HPDE6-E6E7 (cell line): ENCODE results near the gene ACAD8.

Experiments used
- DNase-seq: peaks from one replicate; pipeline ENCODE4 v3.0.0; 2011; ENCODE audit warnings: missing footprints; ENCODE audit errors: extremely low spot score

Gene ACAD8

GRCh38 chr11:134290646-134291045, 37.3 kb downstream of the ACAD8 start:
- DNase-seq, result no peak

- DNase-seq, result no peak
Measured at GRCh38 chr11:134291196-134291595, 37.8 kb downstream of the ACAD8 start.

- no peak for DNase-seq
Measured at GRCh38 chr11:134292661-134293060, 39.3 kb downstream of the ACAD8 start.

GRCh38 chr11:134293119-134294113, 40.0 kb downstream of the ACAD8 start:
- DNase-seq, result no peak

GRCh38 chr11:134294664-134295063, 41.3 kb downstream of the ACAD8 start:
- DNase-seq, result no peak

- no peak for DNase-seq
Measured at GRCh38 chr11:134312223-134312622, 58.9 kb downstream of the ACAD8 start.

GRCh38 chr11:134312807-134313206, 59.4 kb downstream of the ACAD8 start:
- DNase-seq, result no peak

GRCh38 chr11:134313379-134313778, 60.0 kb downstream of the ACAD8 start:
- no peak for DNase-seq

- no peak for DNase-seq
Measured at GRCh38 chr11:134313821-134314607, 60.6 kb downstream of the ACAD8 start.
